CD14-positive monocyte (primary cell): ENCODE results near the gene LRRN3. TPM values are rescaled to one million over a fixed set of nuclear protein-coding genes. Genes with fewer than 3 reads are reported as not detected.

Experiments used
- DNase-seq, 3 donors: peaks; one replicate each; pipeline ENCODE4 v3.0.0-alpha.2; 2011 to 2022
- H2AFZ ChIP-seq: 2 replicates; pipeline ENCODE4 v1.6.0; 2012; ENCODE audit warnings: mild to moderate bottlenecking, low read depth, low read length, inconsistent platforms; ENCODE audit not compliant: insufficient read depth, poor library complexity, severe bottlenecking
- H3K27ac ChIP-seq, 2 donors: 1 replicate in 1 of 2; 2 replicates in 1 of 2; pipeline ENCODE4 v1.5.1; 2012 to 2013; ENCODE audit warnings: low read length in 2 of 2, control low read depth in 1 of 2, inconsistent platforms in 1 of 2, low read depth in 1 of 2, mild to moderate bottlenecking in 1 of 2
- H3K27me3 ChIP-seq, 2 donors: one replicate each; pipeline versions ENCODE4 v1.6.0 to v1.6.1; 2011 to 2013; ENCODE audit warnings: low read length in 2 of 2; ENCODE audit not compliant: control insufficient read depth in 2 of 2, insufficient read depth in 2 of 2
- H3K36me3 ChIP-seq, 2 donors: replicated peaks in 1 of 2; 1 replicate in 1 of 2; 2 replicates in 1 of 2; pipeline versions ENCODE4 v1.5.1 to v1.6.1; 2012 to 2013; ENCODE audit warnings: low read length in 2 of 2, control low read depth in 1 of 2, inconsistent platforms in 1 of 2, mild to moderate bottlenecking in 1 of 2; ENCODE audit not compliant: insufficient read depth in 2 of 2, control insufficient read depth in 1 of 2
- H3K4me1 ChIP-seq, 2 donors: 1 replicate in 1 of 2; 2 replicates in 1 of 2; pipeline versions ENCODE4 v1.5.1 to v1.6.1; 2012 to 2013; ENCODE audit warnings: low read length in 2 of 2, control low read depth in 1 of 2, inconsistent platforms in 1 of 2, mild to moderate bottlenecking in 1 of 2, moderate library complexity in 1 of 2; ENCODE audit not compliant: insufficient read depth in 2 of 2, control insufficient read depth in 1 of 2
- H3K4me2 ChIP-seq: replicated peaks from 2 replicates; pipeline ENCODE3; 2012; ENCODE audit warnings: low read length, moderate library complexity, mild to moderate bottlenecking; ENCODE audit not compliant: poor library complexity, severe bottlenecking; ENCODE audit errors: extremely low read depth
- H3K4me3 ChIP-seq, 3 experiments: fragments of 200-600 bp in 1 of 3; sonication (generic) in 1 of 3; replicated peaks in 1 of 3; 1 replicate in 2 of 3; 2 replicates in 1 of 3; pipeline ENCODE4 v1.5.1; 2011 to 2013; ENCODE audit warnings: low read length in 3 of 3, mild to moderate bottlenecking in 3 of 3, control low read depth in 2 of 3, low read depth in 2 of 3, inconsistent platforms in 1 of 3, moderate library complexity in 1 of 3
- H3K79me2 ChIP-seq: 2 replicates; pipeline ENCODE4 v1.6.0; 2012; ENCODE audit warnings: mild to moderate bottlenecking, control low read depth, inconsistent platforms, low read length, moderate library complexity; ENCODE audit not compliant: insufficient read depth
- H3K9ac ChIP-seq: 2 replicates; pipeline ENCODE4 v1.6.0; 2017; ENCODE audit warnings: low read length, mild to moderate bottlenecking; ENCODE audit not compliant: insufficient read depth, poor library complexity, severe bottlenecking
- H3K9me3 ChIP-seq, 2 donors: replicated peaks in 1 of 2; 1 replicate in 1 of 2; 2 replicates in 1 of 2; pipeline versions ENCODE4 v1.5.1 to v1.6.1; 2012 to 2013; ENCODE audit warnings: low read length in 2 of 2, control low read depth in 1 of 2; ENCODE audit not compliant: control insufficient read depth in 1 of 2, insufficient read depth in 1 of 2
- H4K20me1 ChIP-seq: 2 replicates; pipeline ENCODE4 v1.6.0; 2012; ENCODE audit warnings: mild to moderate bottlenecking, low read length, control low read depth, moderate library complexity; ENCODE audit not compliant: insufficient read depth
- H3K27ac Mint-ChIP-seq, 7 donors: one replicate each; pipeline ENCODE4 v1.8.0; 2020; ENCODE audit warnings: mild to moderate bottlenecking in 7 of 7, mixed read lengths in 7 of 7, moderate library complexity in 6 of 7, inconsistent platforms in 2 of 7
- H3K27me3 Mint-ChIP-seq, 3 donors: one replicate each; pipeline ENCODE4 v1.8.0; 2021 to 2022; ENCODE audit warnings: low read depth in 3 of 3, mild to moderate bottlenecking in 3 of 3, mixed read lengths in 3 of 3, moderate library complexity in 3 of 3, inconsistent platforms in 1 of 3
- H3K36me3 Mint-ChIP-seq, 2 donors: one replicate each; pipeline ENCODE4 v1.8.0; 2020; ENCODE audit warnings: mixed read lengths in 2 of 2, inconsistent platforms in 1 of 2, mild to moderate bottlenecking in 1 of 2
- H3K4me1 Mint-ChIP-seq: one replicate; pipeline ENCODE4 v1.8.0; 2020; ENCODE audit warnings: mild to moderate bottlenecking, mixed read lengths
- H3K4me3 Mint-ChIP-seq, 2 donors: one replicate each; pipeline ENCODE4 v1.8.0; 2020; ENCODE audit warnings: mild to moderate bottlenecking in 2 of 2, mixed read lengths in 2 of 2, moderate library complexity in 1 of 2
- H3K9me3 Mint-ChIP-seq, 7 donors: one replicate each; pipeline ENCODE4 v1.8.0; 2020 to 2022; ENCODE audit warnings: mixed read lengths in 7 of 7, mild to moderate bottlenecking in 6 of 7, moderate library complexity in 6 of 7, inconsistent platforms in 2 of 7
- WGBS: methylation state at CpG from one replicate; pipeline ENCODE4 v1.1.5; 2013; ENCODE audit warnings: missing lambda C conversion rate; ENCODE audit not compliant: insufficient coverage; 5-methylcytosine and 5-hydroxymethylcytosine counted together
- intact Hi-C, 2 donors: fragments of 100-400 bp; cut with micrococcal nuclease; formaldehyde crosslinking; loops; one replicate each; pipeline versions ENCODE4 v1.15.0 to v1.15.1; 2023
- polyA plus RNA-seq, 3 donors: library from polyadenylated mRNA; depleted of rRNA in 1 of 3; unstranded in 2 of 3; stranded (reverse) in 1 of 3; fragments of 300-500 nt in 2 of 3; fragments of >200 nt in 1 of 3; fragmentation: Illumina TruSeq in 2 of 3; gene quantifications; 1 replicate in 2 of 3; 2 replicates in 1 of 3; pipeline ENCODE4 v1.2.3, GENCODE V29; 2012 to 2021
- TF ChIP-seq, protein P1 (sequence below): fragments of 200-600 bp; IDR thresholded peaks from one replicate; pipeline ENCODE4 v1.8.0; 2022; ENCODE audit warnings: antibody characterized with exemption, mild to moderate bottlenecking

The LRRN3 gene
- polyA plus RNA-seq, 3 donors = 0.12 to 0.22 TPM; not detected in 1

GRCh38 chr7:111045449-111045848, 45.5 kb upstream of the LRRN3 start:
- no peaks in the 10 kb centered on the region for H3K79me2 ChIP-seq
- no peak overlapping the region for H3K4me3 Mint-ChIP-seq
- no peak overlapping the region for H2AFZ ChIP-seq
- peaks cover 0 to 2% (median 0%) of the 10 kb centered on the region in 3 donors for H3K27me3 Mint-ChIP-seq
- no peaks in the 10 kb centered on the region for H3K36me3 ChIP-seq
- H3K27ac ChIP-seq = no peak overlapping the region
- intact Hi-C loops = no loop called here
- H3K9me3 ChIP-seq = no peaks in the 10 kb centered on the region
- H3K36me3 Mint-ChIP-seq = no peaks in the 10 kb centered on the region
- no peak overlapping the region for H3K9ac ChIP-seq
- TF ChIP-seq, protein P1, sequence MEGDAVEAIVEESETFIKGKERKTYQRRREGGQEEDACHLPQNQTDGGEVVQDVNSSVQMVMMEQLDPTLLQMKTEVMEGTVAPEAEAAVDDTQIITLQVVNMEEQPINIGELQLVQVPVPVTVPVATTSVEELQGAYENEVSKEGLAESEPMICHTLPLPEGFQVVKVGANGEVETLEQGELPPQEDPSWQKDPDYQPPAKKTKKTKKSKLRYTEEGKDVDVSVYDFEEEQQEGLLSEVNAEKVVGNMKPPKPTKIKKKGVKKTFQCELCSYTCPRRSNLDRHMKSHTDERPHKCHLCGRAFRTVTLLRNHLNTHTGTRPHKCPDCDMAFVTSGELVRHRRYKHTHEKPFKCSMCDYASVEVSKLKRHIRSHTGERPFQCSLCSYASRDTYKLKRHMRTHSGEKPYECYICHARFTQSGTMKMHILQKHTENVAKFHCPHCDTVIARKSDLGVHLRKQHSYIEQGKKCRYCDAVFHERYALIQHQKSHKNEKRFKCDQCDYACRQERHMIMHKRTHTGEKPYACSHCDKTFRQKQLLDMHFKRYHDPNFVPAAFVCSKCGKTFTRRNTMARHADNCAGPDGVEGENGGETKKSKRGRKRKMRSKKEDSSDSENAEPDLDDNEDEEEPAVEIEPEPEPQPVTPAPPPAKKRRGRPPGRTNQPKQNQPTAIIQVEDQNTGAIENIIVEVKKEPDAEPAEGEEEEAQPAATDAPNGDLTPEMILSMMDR = no peak
- H3K4me3 ChIP-seq = no peak overlapping the region
- no peaks in the 10 kb centered on the region for H3K27me3 ChIP-seq
- no peak for DNase-seq
- H3K4me1 Mint-ChIP-seq = no peaks in the 10 kb centered on the region
- no peaks in the 10 kb centered on the region for H3K4me1 ChIP-seq
- no peak overlapping the region for H3K27ac Mint-ChIP-seq
- H4K20me1 ChIP-seq = no peaks in the 10 kb centered on the region
- no peak overlapping the region for H3K4me2 ChIP-seq
- peaks cover 0 to 11% (median 3%) of the 10 kb centered on the region in 7 donors for H3K9me3 Mint-ChIP-seq

GRCh38 chr7:111047595-111047994, 43.3 kb upstream of the LRRN3 start:
- intact Hi-C loops = no loop called here
- Histone ChIP-seq H3K27ac (no peak overlapping the region), H3K27me3 (no peaks in the 10 kb centered on the region), H3K4me2 (no peak overlapping the region), H4K20me1 (no peaks in the 10 kb centered on the region), H2AFZ (no peak overlapping the region), H3K79me2 (no peaks in the 10 kb centered on the region), H3K4me3 (no peak overlapping the region), H3K4me1 (no peaks in the 10 kb centered on the region), H3K36me3 (no peaks in the 10 kb centered on the region), H3K9me3 (no peaks in the 10 kb centered on the region), H3K9ac (no peak overlapping the region)
- Mint-ChIP-seq H3K27me3 (peaks cover 0 to 2% (median 0%) of the 10 kb centered on the region in 3 donors), H3K4me1 (no peaks in the 10 kb centered on the region), H3K27ac (no peak overlapping the region), H3K4me3 (no peak overlapping the region), H3K9me3 (peaks cover 0 to 7% (median 3%) of the 10 kb centered on the region in 7 donors), H3K36me3 (no peaks in the 10 kb centered on the region)
- no peak for DNase-seq
- TF ChIP-seq, protein P1 = no peak
- WGBS = 100% methylated on average over 1 of the region's 4 CpGs
